HG02938 (cell line): ENCODE data around the gene SPINK7.
"Not testable (repeated sequence)": the region's sequence is repeated elsewhere in the genome, so short reads cannot be mapped to it uniquely, and the experiment has no call there.

Source experiments
- ATAC-seq: cut with Tn5 transposase; IDR thresholded peaks from one replicate; pipeline ENCODE4 v1.9.1; 2021; ENCODE audit warnings: mild to moderate bottlenecking, moderate library complexity; ENCODE audit not compliant: unreplicated experiment

The SPINK7 gene

DNA sequence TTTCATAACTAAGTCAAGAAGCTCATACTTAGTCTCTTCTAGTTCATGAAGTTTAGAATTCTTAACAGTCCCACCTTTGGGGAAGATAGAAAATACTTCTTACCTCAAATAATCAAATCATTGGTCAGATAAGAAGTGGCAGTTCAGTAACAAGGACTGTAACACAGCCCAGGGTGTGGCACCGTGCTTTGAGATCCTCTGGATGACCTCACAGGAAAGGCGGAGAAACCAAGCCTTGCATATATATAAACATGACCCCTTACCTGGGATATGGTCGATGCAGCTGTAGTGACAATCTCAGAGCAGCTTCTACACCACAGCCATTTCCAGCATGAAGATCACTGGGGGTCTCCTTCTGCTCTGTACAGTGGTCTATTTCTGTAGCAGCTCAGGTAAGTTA lies at the start of gene SPINK7:
TSS of gene SPINK7 (plus strand) at position 271 of the 400 bp plus-strand sequence. CDS start at position 332, 61 bp downstream.
- ATAC-seq: no peak

GRCh38 chr5:148267962-148268361 lies 44.3 kb upstream of the SPINK7 start:
- no peak for ATAC-seq

DNA sequence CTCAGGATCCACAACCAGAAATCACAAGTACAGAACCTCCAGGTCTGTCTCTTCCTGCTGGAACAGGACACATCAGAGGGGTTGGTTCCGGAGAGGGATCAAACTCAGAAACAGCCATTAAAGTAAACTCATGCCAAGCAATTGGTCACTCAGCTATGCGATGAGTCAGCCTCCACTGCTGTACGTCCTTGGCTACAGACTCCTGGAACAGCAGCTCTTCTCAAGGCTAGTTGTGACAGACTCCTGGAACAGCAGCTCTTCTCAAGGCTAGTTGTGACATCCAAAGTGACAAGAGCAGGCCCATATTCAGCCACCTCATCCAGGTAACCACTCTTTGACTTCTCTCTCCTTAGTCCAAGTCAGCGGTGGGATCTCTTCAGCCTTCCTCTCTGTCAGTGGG lies 43.7 kb upstream of the SPINK7 start, which contains the start of gene SPINK13:
TSS of gene SPINK13 (plus strand) at position 229 of the 400 bp plus-strand sequence. CDS start 1,279 bp downstream, outside the sequence.
- no peak for ATAC-seq

GRCh38 chr5:148275129-148275528 lies 37.1 kb upstream of the SPINK7 start:
- ATAC-seq: not testable (repeated sequence)

- ATAC-seq: not testable (repeated sequence)
These were observed 31.3 kb upstream of the SPINK7 start for GRCh38 chr5:148280893-148281292.

GRCh38 chr5:148281336-148281735 lies 30.9 kb upstream of the SPINK7 start:
- ATAC-seq: not testable (repeated sequence)

GRCh38 chr5:148290271-148291195 lies 21.7 kb upstream of the SPINK7 start:
- ATAC-seq: peak; percentile 47

DNA sequence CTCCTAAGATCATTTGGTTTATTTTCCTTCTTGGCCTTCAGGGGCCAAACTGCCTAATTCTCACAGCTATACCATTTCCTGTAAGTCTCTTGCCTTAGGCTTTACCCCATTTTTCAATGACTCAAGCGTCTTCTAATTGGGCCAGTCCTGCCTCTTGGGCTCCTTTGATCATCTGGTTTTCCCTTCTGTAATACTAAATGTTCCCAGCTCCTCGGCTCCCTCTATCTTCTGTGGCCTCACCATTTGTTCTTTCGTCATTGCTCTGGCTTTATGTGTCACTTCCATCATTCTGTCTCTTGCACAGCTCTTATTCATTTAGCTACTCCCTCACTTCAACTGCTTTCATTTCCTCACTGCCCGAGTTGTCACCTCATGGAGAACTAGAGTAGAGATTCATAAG lies 14.5 kb upstream of the SPINK7 start:
- ATAC-seq: no peak

DNA sequence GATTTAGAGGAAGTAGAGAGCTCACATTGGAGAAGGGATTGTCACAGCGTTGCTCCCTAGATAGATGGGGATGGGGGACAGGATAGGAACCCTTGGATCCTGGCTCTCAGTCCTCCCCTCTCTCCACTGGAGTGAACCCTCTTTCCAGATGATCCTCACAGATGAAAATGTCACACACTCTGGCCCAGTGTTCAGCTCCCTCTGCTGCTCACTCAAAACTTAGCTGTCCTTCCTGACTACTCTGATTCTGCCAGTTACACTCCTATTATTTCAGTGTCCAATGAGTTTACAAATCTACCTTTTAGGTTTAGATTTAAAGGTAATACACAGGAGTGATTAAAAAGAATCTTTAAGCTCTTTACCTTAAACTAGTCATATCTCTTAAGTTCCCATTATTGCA lies 5.8 kb upstream of the SPINK7 start:
- ATAC-seq: no peak

- no peak for ATAC-seq
These were observed 3.2 kb upstream of the SPINK7 start for GRCh38 chr5:148309019-148309418.

- no peak for ATAC-seq
These were observed 2.5 kb upstream of the SPINK7 start for GRCh38 chr5:148309746-148310145.

GRCh38 chr5:148311484-148311883 lies 739 bp upstream of the SPINK7 start:
- no peak for ATAC-seq

GRCh38 chr5:148314187-148314586 lies 2.0 kb downstream of the SPINK7 start:
- no peak for ATAC-seq

DNA sequence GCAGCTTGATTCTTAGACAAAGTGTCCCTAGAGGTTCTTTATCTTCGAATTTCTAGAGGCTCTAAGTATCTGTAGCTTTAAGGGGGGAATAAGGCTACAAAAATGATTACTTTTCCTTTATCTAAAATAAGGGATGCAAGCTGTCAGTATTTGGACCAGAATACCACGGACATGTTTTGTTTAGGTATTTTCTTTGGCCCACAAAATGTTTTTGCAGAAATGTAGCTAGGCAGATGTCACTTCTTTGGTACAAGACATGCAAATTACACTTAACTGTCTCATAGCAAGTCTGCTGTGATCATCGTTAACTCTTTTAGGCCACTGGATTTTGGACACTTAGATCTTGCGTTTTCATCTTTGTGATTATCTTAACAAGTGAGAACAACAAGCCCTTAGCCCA lies 2.5 kb downstream of the SPINK7 start:
- no peak for ATAC-seq

GRCh38 chr5:148320011-148320963 lies 8.1 kb downstream of the SPINK7 start:
- ATAC-seq: not testable (repeated sequence)

- no peak for ATAC-seq
These were observed 21.1 kb downstream of the SPINK7 start for GRCh38 chr5:148333262-148333849.

GRCh38 chr5:148335259-148335658 lies 23.0 kb downstream of the SPINK7 start, which contains the start of gene SPINK9:
SPINK9 (plus strand) TSS chr5:148335559; CDS start chr5:148335614, 55 bp downstream.
- ATAC-seq: no peak

GRCh38 chr5:148336704-148337435 lies 24.6 kb downstream of the SPINK7 start:
- ATAC-seq: peak; percentile 64

DNA sequence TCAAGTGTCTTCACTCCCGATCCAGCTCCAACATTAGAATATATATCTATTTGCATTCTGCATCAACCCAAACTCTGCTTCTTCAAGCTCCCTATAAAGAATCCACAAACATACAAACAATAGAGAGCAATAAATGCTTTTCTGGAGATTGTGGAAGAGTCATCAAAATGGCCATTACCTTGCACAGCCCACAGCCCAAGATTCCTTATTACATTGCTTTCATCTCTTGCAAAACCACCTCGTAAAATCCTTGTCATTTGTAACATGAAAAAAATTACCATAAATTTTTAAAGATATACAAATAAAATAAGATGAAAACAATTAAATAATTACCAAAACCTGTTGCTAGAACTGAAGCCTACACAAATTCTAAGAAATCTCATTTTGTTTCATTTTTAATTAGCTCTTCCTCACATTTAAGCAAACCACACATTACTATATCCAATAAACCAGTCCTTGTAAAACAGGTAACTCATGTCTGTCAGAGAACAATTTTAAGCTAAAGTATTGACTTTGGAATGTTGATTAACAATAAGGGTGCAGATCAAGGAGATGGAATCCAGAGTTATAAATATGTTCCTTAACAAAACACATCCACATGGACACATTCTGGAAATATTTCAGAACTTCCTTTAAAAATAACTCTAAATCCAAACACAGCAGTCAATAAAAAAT lies 30.3 kb downstream of the SPINK7 start:
- no peak for ATAC-seq

- no peak for ATAC-seq
These were observed 30.8 kb downstream of the SPINK7 start for GRCh38 chr5:148343046-148343407.
